Ovary (tissue), 9 donors: Measurements from ENCODE around the gene METTL16. TPM values are rescaled to one million over a fixed set of nuclear protein-coding genes. Genes with fewer than 3 reads are reported as not detected.

Experiments
- DNase-seq, 5 donors: peaks; one replicate each; pipeline ENCODE4 v3.0.0-alpha.2; 2019 to 2020
- H3K27ac ChIP-seq, 2 donors: fragments of 200-600 bp; one replicate each; pipeline versions ENCODE4 v1.5.1 to v1.8.0; 2019 to 2022
- H3K27me3 ChIP-seq: fragments of 200-600 bp; one replicate; pipeline ENCODE4 v1.8.0; 2022
- H3K36me3 ChIP-seq: fragments of 200-600 bp; sonication (generic); one replicate; pipeline ENCODE4 v1.5.1; 2019
- H3K4me1 ChIP-seq: one replicate; pipeline ENCODE4 v1.8.1; 2013; ENCODE audit warnings: mild to moderate bottlenecking, moderate library complexity; ENCODE audit not compliant: insufficient read depth
- H3K4me3 ChIP-seq: fragments of 200-600 bp; sonication (generic); one replicate; pipeline ENCODE4 v1.5.1; 2017
- H3K9me3 ChIP-seq, 2 donors: fragments of 200-600 bp in 1 of 2; sonication (generic) in 1 of 2; one replicate each; pipeline versions ENCODE4 v1.5.1 to v1.8.1; 2013 to 2019; ENCODE audit warnings: mild to moderate bottlenecking in 1 of 2, moderate library complexity in 1 of 2
- CTCF ChIP-seq, 3 donors: fragments of 450-650 bp in 2 of 3; fragments of 200-600 bp in 1 of 3; IDR thresholded peaks; one replicate each; pipeline versions ENCODE4 v1.5.1 to v1.8.0; 2016 to 2022; ENCODE audit warnings: antibody characterized with exemption in 3 of 3, mild to moderate bottlenecking in 1 of 3
- EP300 ChIP-seq: sonication (generic); formaldehyde crosslinking; IDR thresholded peaks from one replicate; pipeline ENCODE4 v1.6.1; 2017; ENCODE audit warnings: antibody characterized with exemption
- POLR2A ChIP-seq: fragments of 450-650 bp; IDR thresholded peaks from one replicate; pipeline ENCODE4 v1.6.1; 2017; ENCODE audit warnings: antibody characterized with exemption, mild to moderate bottlenecking, moderate library complexity
- WGBS, 3 donors: extraction: QIAGEN DNeasy Blood & Tissue Kit in 1 of 3; methylation state at CpG; one replicate each; pipeline versions ENCODE4 v1.1.5 to v1.1.7; 2013 to 2017; 5-methylcytosine and 5-hydroxymethylcytosine counted together
- intact Hi-C, 4 donors: fragments of 100-400 bp; cut with DNase I; formaldehyde crosslinking; loops; one replicate each; pipeline versions ENCODE4 v1.11.0 to v1.15.1; 2022 to 2023
- polyA plus RNA-seq, 2 donors: library from polyadenylated mRNA; stranded (reverse); fragments of 200-250 nt in 1 of 2; fragments of 350-450 nt in 1 of 2; fragmentation: Illumina TruSeq in 1 of 2; extraction: RNeasy Lipid Tissue Mini Kit (QIAGEN cat#74804) in 1 of 2; gene quantifications; one replicate each; pipeline ENCODE4 v1.2.3, GENCODE V29; 2013 to 2014
- total RNA-seq, 7 donors: library from RNA; depleted of rRNA in 2 of 7; stranded (reverse); fragments of >200 nt in 2 of 7; fragmentation: NEBNext Ultra II Directional in 3 of 7; extraction: Animal tissue kit (Norgen Biotek cat#: 25700) in 3 of 7; gene quantifications; one replicate each; pipeline versions ENCODE4 v1.1.0 to v1.2.4, GENCODE V29; 2016 to 2023
- donor health status: DM: no; HTN: no; CAD: no; lungs with moderate emphysema.
- donor health status: DM: no; HTN: no; CAD: no.
- donor health status: Bipolar disorder and iron deficiency.
- donor health status: DM: yes; HTN: yes; CAD: no.
- donor health status: DM: no; HTN: no; CAD: no.
- donor health status: DM: yes; HTN: yes; CAD: no.

The METTL16 gene
- total and polyA plus RNA-seq, 9 donors = 18.4 to 69.1 (median 38.8) TPM

DNA sequence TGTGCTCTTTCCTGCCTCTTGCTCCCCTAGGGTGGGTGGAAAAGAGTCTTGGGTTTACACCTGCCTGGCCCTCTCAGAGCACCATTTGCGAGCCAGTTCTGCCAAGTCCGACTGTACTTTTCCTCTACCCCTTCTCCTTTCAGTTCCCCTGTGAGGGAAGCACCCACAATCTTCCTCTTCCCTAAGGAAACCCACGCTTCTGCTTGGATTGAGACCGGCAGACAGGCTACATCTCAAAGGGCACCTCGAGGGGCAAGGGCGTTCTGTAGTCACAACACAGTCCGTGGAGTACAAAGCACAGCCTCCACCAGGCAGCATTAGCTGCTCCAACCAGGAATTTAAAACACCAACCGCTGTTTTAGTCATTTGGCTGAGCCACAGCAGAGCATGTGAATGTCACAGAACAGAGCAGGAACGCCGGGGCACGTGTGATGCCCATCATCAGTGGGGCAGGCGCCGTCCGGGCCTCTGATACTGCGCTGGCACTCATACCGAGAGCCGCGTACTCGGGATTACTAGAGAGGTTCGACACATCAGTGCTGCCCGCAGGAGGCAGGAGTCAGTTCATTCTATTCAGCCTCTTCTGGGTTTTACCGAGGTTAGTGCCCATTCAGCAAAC lies 97.1 kb downstream of the METTL16 start:
- intact Hi-C loops = loop anchor here in 3 of 4 donors (1.0 to 10.0 kb wide), 4 partner anchors 31 to 50 kb away; no protein-coding TSS in a partner anchor
- no peak overlapping the region for H3K27ac ChIP-seq
- WGBS, 3 donors = 89 to 90% (median 89%) methylated on average over 22 of the region's 22 CpGs
- no peaks in the 10 kb centered on the region for H3K36me3 ChIP-seq
- H3K4me1 ChIP-seq = peaks cover 11% of the 10 kb centered on the region
- no peak overlapping the region for H3K4me3 ChIP-seq
- H3K9me3 ChIP-seq = no peaks in the 10 kb centered on the region
- DNase-seq = peak in 2 of 5 donors; percentile 13 to 42
- no peaks in the 10 kb centered on the region for H3K27me3 ChIP-seq
- TF ChIP-seq POLR2A (no peak), EP300 (no peak), CTCF (IDR thresholded peaks at IDR 0.05) (no peak)

DNA sequence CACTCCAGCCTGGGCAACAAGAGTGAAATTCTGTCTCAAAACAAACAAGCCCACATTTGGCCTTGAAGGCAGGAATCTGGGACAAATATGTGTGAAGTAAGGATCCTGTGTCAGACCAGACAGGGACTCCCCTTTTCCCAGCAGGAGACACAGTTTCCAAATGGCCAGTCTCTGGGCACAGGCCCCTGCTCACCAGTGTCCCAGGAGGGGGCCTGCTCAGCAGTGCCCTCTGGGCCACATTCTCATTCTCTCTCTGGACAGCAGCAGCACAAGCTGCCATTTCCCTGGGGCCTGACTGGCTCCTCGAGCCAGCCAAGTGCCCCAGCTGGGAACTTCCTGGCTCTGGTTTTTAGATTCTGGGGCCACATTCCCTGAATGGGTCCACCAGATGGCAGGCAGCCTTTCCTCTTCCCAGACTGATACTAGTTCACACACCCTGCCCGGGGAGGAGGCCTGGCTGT lies 99.1 kb downstream of the METTL16 start:
- Histone ChIP-seq H3K36me3 (no peaks in the 10 kb centered on the region), H3K9me3 (no peaks in the 10 kb centered on the region), H3K27ac (peak overlapping the region; percentile 21 to 66), H3K4me1 (peaks cover 3% of the 10 kb centered on the region), H3K27me3 (no peaks in the 10 kb centered on the region), H3K4me3 (no peak overlapping the region)
- intact Hi-C loops = loop anchor here in 1 of 4 donors (10.0 kb wide), 1 partner anchor 48 kb away; no protein-coding TSS in a partner anchor
- DNase-seq = peak in 3 of 5 donors; percentile 30 to 50 (median 49)
- TF ChIP-seq EP300 (no peak), POLR2A (no peak), CTCF (IDR thresholded peaks at IDR 0.05) (no peak)
- 2 to 21% (median 9%) methylated on average over 2 of the region's 2 CpGs for whole genome bisulfite sequencing, 3 donors

DNA sequence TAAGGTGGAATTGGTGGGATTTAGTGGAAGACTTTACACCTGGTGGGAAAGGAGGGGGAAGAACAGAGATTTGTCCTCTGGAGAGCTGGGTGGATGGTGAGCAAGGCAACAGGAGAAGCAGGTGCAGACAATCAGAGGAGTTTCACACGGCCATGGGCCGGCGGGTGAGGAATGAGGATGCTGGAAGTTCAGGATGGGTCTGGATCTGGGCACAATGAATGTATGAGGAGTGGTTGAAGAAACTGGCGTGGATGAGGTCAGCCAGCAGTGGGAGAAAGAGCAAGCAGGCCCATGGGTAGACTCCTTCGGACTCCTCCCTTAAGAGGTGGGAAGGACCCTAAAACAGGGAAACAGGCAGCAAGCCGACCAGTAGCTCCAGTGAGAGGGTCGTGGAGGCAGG lies 100.7 kb downstream of the METTL16 start:
- 39 to 76% (median 76%) methylated on average over 7 of the region's 7 CpGs for WGBS, 3 donors
- intact Hi-C loops = loop anchor here in 1 of 4 donors (10.0 kb wide), 1 partner anchor 46 kb away; no protein-coding TSS in a partner anchor
- DNase-seq = peak in 3 of 5 donors; percentile 28 to 32 (median 29)

More for the DNA sequence above, 100.7 kb downstream of the METTL16 start:
- Histone ChIP-seq H3K4me3 (no peak overlapping the region), H3K9me3 (no peaks in the 10 kb centered on the region), H3K27me3 (no peaks in the 10 kb centered on the region), H3K36me3 (no peaks in the 10 kb centered on the region), H3K4me1 (peaks cover 3% of the 10 kb centered on the region), H3K27ac (peak overlapping the region in 1 of 2 donors; percentile 17)
- TF ChIP-seq POLR2A (no peak), EP300 (no peak), CTCF (IDR thresholded peaks at IDR 0.05) (no peak)
